DOHH2 (cell line): ENCODE data around the gene ULBP1.
"Not testable (repeated sequence)": the region's sequence is repeated elsewhere in the genome, so short reads cannot be mapped to it uniquely, and the experiment has no call there.

Source experiments
- CTCF ChIP-seq: fragments of 200-600 bp; sonication (generic); IDR thresholded peaks from one replicate; pipeline ENCODE4 v1.5.1; 2014; ENCODE audit warnings: antibody characterized with exemption, mild to moderate bottlenecking, low read depth, low read length; ENCODE audit not compliant: poor library complexity, severe bottlenecking
- EZH2phosphoT487 ChIP-seq: fragments of 200-600 bp; sonication (generic); IDR thresholded peaks from 2 replicates; pipeline ENCODE4 v1.6.1; 2017; ENCODE audit warnings: borderline replicate concordance, mild to moderate bottlenecking, antibody characterized with exemption, low read length, moderate library complexity, mixed read lengths

GRCh38 chr6:150012846-150013784 lies 49.4 kb downstream of the ULBP1 start:
- TF ChIP-seq CTCF, EZH2phosphoT487: not testable (repeated sequence)
